Limb (tissue), 2 donors: ENCODE data around the gene LRBA.

Experiments
- DNase-seq, 2 donors: peaks; one replicate each; pipeline ENCODE4 v3.0.0-alpha.2; 2016; ENCODE audit errors: extremely low spot score in 2 of 2

LRBA gene

DNA sequence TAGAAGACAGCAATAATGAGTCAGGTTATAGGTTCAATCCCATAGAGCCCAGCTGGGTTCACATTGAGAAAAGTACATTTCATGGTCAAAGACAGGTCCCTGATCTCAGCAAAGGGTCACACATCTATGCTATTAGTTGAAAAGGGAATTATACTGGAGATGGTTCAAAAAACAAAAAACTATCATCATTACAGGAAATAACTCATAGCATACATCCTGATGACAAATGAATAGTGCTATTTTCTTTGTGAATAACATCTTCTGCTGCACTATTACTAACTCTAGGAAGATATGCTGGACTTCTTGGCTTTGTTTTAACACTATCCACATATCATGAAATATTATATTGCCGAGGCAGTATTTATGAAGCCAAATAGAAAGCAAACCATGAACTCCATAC lies 635.6 kb downstream of the LRBA start:
- no peak for DNase-seq

DNA sequence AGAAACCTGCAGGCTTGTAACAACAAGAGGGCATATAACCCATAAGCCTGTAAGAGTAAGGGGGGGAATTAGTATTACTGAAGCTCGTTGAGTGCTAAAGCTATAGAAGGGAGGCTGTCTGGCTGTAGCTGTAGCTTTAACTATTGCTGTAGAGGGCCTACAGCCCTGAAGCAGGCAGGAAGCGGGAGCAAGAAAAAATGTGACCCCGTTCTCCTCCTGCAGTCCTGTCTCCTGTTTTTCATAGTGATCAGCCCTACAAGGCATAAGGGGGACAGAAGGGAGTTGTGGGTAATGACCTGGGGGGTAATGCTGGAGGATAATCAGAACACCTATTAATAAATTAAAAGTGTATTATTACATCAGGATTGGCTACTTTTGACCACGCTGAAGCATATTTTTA lies 640.1 kb downstream of the LRBA start:
- DNase-seq: no peak

DNA sequence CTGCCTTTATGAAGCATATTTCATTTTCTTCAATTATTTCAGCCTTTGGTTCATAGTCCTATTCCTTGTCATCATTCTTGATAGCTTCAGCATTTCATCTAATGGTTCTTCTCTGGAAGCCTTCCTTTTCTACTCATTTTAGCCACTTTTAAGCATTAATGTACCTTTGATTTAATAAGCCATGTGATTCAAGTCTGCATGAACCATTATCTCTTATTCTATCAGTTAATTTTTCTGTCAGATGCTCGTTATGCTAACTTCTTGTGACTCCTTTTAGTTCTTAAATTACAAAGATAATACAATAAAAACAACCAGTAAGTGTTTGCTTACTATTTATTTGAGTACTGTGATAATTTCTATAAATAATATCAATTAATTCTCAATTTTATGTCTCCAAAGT lies 643.2 kb downstream of the LRBA start:
- DNase-seq: no peak

DNA sequence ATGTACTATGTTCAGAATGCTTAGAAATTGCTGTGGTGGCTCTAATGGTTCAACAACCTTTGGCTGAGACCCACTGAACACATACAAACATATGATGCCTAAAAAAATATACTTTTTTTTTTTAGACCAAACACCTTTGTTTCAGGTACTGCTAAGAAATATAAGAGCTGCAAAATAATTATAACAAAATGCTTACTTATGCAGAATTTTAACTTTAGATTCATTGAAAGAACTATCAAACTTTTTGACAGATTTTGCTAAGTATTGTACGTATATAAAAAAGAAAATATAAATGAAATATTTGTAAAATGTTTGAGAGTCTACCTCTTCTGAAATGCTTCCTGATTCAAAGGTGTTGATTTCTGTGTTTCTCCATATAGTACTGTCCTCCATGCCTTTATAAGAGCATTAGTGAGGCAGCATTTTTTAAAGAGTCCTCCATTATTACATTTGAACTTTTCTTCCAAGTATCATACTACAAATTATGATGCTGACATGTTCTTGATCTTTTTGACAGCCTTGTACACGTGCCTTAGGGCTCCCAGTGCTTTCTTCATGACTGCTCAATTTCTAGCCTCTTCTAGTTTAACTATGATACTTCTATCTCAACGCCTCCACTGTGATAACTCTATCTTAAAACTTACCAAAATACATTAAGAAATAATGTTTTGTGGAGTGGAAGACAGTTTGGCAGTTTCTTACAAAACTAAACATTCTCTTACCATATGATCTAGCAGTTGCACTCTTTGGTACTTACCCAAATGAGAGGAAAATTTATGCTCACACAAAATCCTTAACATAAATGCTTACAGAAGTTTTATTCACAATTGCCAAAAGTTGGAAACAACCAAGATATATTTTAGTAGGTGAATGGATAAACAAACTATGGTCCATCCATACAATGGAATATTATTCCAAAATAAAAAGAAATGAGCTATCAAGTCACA lies 645.4 kb downstream of the LRBA start:
- DNase-seq: no peak

DNA sequence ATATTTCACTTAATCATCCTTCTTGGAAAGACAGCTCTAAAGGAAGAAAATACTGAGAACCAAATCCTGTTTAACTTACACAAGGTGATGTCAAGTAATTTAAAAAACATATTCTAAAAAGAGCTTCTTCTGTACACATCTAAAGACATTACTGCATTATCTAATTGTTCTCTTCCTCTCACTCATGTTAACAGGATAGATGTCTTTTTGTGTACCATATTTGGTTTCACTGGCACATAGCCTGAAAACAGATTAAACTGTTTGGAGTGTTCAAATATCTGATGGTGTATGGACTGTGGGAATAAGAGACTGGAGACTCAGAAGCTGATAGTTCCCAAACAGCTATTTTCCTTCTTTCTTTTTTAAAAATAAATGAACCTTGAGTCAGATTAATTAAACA lies 646.4 kb downstream of the LRBA start:
- DNase-seq: no peak

DNA sequence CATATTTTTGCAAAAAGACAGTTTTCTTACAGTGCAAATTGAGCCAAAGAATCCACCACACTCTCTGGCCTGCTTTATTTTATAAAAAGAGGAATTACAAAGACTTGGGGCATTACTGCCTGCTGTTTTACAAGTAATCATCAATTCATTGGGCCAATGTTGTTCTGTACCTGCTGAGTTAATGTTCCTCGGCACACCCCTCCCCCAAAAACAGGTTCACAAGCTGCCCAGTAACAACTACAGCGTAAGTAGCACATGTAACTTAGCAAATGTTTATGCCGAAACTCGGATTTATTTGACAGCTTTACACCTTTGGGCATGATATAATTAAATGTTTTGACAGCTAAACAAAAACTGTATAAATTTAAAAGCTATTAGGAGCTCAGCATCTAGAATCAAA lies 647.8 kb downstream of the LRBA start:
- no peak for DNase-seq

DNA sequence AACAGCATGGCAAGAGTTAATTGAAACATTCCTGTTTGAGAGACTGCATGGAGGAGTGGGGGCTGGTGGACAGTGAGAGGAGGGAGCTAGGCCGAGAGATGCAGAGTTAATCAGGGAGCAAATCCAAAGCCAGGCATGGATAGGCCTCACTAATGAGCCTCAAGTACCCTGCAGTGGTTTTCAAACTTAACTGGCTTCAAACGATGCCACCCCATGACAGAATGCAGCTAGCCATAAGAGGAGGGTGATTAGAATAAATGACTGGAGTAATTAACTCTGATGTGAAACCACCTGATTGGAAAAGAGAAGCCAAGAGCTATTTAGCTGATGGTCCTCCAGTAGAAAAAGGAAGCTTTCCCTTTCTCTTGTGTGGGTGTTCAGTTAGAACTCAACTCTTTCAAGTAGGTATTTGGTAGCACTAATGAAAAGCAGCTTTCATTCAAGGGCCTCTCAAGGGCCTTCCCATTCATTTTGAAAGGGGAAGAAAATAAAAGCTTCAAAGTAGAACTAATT lies 648.5 kb downstream of the LRBA start:
- DNase-seq: no peak

DNA sequence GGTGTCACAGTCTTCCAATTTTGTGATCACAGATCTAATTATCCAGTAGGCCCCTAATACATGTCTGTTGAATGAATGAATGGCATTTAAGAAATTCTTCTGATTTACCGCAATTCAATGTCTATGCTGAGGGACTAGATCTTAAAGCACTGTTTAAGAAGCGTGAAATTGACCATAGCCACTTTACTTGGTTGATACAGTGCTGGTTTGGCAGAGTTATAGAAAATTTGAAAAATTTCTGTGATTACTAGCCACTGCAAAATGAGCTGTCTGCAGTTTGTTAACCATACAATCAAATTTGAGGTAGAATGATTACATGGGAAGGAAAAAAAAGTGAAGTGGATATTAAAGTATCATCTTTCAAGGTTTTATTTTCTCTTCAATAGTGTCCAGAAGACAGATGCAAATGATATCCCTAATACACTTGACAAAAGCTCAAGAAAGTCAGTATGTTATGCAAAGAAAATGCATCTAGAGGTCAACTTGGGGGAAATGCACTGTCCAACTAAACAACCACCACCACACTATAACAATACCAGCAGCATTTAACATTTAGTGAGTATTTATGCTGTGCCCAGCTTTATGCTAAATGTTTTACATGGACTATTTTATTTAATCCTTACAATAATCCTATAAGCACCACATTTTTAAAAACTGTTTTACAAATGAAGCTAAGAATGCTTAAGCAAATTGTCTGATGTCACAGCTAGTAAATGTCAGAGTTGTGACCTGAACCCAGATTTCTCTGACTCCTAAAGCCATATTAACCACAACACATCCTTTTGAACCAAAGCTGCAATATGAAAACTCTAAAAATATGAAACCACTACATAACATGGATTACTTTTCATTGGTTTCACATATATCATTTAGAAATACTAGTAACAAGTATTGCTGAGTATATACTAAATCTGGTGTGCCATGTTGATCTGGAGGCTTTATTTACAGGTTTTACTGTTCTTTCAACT lies 651.1 kb downstream of the LRBA start:
- DNase-seq: no peak

DNA sequence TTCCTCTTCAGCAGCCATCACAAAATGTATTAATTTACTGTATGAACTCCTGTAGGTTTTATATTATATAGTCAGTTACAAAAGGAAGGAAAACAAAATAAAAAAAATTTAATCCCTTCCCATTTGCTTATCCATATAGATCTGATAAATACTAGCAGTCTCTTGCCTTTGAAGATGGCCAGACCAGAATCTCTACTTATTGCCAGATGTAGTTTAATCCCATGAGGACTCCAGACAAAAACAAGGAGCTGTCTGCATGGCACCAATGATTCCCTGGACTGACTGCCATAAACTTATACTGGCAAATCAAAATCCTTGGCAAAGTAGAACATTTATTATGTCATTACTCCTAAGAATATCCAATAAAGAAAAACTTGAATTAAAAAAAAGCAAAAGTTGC lies 656.4 kb downstream of the LRBA start:
- DNase-seq: no peak

DNA sequence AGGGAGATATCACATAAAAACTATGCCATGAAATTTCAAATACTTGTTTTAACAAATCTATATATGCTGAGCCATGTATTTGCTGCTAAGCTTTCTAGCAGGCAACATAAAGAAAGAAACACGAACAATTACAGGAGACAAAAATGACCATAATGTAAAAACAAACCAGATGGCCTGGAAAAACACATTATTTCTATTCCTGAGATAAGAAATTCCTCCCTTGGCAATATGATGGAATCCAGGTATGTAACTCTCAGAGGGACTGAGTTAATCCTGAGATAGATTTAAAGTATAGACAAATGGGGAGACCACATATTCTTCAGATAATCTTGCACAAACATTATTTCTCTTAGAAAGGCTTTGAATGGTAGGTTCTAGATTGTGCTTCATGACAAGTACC lies 657.3 kb downstream of the LRBA start:
- DNase-seq: no peak

DNA sequence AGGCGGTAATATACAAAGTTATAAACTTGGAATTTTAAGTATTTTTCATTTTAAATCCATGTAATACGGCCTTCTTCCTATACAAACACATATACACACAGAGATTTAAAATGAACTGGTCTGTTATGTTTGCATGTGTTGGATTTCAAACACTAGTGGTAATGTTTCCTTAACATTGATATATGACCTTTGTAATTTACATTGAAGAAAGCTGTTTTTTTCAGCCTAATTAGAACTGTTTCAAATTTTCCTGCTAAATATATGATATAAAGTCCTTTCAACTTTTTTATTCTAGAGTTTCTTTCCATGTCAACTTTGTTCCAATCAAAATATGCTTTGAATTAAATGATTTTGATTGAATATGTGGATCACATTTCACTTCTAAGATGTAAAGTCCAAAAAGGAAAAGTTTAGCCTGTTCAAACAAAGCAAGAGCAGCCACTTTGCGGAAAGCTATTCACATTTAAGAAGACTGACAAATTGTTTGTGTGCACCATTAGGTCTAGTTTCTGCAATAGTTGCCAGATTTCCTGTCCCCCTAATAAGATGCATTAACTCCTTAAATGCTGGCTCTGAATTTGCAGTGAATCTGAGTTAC lies 659.1 kb downstream of the LRBA start:
- DNase-seq: no peak

DNA sequence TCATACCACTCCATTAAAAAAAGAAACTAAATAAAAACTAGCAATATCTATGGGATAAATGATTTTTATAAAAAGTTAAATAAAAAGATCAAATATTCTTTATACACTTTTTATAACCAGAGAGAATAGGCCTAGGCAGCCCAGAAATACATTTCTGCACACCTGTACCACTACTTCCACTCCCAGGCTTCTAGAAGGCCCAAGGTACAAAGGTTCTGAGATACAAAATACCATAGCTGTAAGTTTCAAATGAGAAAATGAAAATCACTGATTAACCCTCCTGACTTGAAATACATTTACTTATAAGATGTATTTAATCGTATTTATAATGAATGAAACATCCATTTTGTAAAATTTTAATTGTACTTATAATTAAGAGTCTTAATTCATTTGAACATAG lies 659.7 kb downstream of the LRBA start:
- DNase-seq: no peak

DNA sequence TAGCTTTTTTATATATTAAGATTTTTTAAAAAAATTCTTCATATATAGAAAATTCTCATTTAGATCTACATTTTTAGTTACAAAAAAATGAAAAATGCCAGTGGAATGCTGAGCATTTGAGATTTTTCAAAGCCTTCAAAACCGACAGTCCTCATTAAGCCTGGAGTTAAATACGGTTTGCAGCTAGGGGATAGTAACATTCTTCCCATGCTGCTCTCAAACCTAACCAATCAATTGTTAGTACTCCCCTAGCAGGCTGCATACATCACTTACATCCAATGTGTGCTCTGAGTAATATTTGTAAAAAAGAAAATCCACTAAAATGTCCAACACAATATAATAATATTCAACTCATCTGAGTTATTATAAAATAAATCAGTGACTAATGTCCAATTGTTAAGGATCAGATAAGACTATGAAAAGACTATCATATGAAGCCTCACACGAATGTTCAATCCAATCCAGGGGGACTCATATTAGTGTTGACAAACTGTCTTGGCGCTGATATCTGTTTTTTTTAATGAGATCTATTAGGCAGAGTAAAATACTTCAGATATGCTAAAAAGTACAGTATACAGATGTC lies 660.8 kb downstream of the LRBA start:
- DNase-seq: no peak

DNA sequence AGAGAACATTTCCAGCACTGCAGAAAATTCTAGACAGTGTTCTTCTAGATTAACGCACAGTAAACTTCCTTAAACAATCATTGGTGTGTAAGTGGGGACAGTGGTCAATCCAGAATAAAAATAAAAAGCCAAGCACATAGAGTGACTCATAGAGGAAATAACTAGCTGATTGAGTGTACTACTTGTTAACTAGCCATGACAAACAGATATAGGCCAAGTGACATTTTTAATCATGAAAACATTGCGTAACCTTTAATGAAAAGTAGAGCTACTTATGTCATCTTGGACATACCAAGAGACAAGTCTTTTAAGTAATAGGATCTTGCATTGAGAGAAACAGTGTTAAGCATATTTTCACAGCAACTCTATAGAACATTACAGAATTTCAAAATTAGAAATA lies 667.0 kb downstream of the LRBA start:
- no peak for DNase-seq

DNA sequence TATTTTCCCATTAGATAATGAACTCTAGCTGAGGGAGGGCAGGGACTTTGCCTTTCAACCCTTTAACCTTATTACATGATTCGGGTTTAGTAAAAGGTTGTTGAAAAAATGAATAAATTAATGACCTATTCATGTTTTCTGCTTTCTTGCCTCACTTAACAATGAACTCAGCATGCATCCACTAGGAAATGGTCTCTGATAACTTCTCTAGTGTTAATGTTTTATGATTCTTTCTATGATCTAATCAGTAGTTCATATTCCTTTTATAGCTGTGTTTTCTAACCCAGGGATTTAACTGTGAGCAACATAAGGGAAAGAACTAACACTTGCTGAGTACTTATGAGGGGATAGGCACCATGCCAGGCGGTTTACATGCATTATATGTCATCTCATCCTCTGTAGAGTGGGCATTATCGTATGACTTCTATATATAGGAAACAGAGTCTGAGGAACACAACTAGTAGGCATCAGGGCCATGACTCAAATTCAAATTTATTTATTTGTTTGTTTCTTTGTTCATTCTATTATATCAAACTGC lies 669.8 kb downstream of the LRBA start:
- no peak for DNase-seq

DNA sequence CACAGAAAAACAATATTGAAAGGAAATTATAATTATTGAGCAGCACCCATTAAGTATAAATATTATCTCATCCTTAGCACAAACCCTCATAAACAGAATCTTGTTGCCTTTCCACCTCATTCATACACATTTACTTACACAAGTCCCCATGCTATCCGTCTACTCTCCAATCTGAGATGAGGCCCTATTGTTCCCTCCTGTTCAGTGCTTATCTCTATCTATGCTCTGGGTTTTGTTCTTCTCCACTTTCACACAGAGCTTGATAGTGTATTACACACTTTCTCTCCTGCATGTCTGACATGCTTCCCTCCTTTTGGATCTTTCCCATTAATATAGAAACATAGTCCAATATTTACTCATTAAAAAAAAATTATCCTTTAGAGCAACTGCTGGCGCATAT lies 671.3 kb downstream of the LRBA start:
- DNase-seq: no peak

DNA sequence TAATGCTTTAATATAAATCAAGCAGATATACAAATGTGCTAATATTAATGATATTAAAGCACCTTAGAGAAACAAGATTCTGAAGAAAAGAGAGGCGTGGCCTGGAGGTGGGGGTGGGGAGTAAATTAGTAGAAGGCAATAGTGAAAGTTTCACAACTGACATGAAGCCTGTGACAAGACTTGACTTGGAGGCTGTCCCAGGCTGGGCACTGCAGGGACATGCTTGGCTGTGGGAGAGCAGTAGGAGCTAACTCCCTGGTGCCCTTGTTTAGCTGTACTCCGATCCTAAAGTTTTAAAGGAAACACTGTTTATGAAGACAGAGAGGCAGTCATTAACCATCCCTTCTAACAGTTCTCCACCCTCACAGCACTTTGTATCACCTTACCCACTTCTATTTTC lies 672.1 kb downstream of the LRBA start:
- DNase-seq: no peak

DNA sequence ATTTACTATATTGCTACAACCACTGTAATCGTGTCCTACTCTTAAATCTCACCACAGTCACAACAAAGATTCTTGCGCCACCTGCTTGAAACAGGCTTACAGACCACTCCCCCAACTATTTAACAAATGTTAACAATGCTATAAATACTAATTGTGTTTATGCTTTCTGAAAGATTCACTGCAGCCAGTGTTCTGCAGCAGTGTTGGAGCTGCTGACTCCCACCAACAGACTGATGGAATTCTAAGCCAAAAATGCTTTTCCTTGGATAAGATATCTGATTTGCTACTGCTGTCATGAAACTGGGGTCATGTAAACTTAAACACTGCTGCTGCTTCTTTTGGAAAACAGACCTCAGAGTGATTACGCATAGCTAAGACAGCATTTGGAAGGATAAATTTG lies 677.4 kb downstream of the LRBA start:
- peak in 1 of 2 donors; percentile 21 for DNase-seq

DNA sequence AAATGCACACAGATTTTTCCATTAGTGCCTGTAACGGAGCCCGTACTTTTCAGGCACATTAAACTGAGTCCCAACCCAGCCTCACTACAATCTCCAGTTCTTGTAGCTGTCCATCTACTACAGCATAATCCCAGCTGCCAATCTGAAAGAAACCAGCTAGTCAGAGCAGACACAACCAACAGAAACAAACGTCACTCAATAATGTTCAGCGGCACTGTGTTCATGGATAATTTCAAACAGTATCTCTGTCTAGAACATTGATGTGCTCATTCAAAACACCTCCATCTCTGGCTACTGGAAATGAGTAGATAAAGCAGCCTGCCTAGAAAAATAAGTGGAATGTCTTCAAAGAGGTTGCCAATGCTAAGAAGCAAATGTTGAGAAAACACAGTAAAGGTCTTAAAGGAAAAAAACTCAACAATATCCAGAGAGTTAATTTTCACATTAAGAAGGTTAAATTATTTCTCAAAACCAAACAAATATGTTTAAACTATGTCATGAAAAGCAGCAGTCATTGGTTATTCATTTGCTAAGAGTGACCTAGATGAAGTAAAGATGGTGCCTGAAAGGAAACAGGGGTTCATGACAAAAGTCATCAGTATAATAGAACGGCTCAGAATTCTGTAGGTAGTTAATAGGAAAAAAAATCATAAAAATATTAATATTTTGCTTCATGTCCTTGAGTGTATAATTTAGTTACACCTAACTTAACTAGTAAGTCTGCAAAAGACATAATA lies 678.2 kb downstream of the LRBA start:
- DNase-seq: no peak

DNA sequence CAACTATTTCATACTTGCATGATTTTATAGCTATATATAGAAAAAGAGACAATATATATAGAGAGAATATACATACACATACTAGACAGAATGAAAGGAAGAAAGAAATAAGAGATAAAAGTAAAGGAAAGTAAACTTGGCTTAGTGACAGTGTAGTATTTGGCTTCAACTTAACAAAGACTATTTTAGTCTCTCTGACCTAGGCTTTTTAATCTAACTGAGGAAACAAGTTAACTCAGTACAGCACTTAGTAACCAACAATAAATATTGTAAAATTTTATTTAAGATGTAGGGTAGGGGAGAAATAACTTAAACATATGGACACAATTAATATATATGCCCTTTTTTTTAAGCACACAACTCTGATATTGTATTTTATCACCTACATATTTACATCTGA lies 682.1 kb downstream of the LRBA start:
- DNase-seq: no peak
